GM13977 (cell line): ENCODE results near the gene C20orf204.

Experiments used
- DNase-seq: peaks from one replicate; pipeline ENCODE4 v3.0.0; 2012; ENCODE audit warnings: low spot score
- in situ Hi-C: fragments of 300-500 bp; cut with MboI; formaldehyde crosslinking; loops from one replicate; pipeline ENCODE4 v1.12.0; 2022; ENCODE audit warnings: low sequenced_read_pairs, low pct_unique_long_range_greater_than_20kb, mixed read lengths, inconsistent platforms; ENCODE audit not compliant: unreplicated experiment
- TF ChIP-seq, protein P1 (sequence below): IDR thresholded peaks from 2 replicates; pipeline ENCODE4 v1.5.1; 2012; ENCODE audit warnings: mild to moderate bottlenecking, control low read depth; ENCODE audit not compliant: insufficient read depth; ENCODE audit errors: extremely low read depth, missing control alignments

C20orf204 gene

DNA sequence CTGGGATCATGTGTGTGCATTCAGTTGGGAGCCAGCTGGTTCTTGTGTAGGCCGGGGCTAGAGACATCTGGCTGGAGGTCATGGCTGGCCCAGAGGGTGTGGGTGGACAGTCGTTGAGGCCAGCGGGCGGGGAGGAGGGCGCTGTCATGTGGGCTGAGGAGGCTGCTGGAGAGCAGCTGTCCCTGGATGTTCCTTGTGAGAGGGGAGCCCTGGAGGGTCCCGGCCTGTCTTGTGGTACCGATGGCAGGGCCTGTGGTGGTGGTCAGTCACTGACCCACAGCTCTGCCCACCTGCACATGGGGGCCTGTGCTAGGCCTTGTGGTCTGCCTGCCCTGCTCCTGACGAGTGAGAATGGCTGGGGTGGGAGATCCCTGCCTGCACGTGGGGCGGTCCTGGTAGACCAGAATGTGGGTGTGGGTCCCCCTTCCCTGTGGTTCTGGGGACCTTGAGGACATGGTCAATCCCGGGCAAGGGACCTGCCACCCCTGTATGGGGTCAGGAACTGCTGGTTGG lies 1.9 kb upstream of the C20orf204 start:
- no peak for DNase-seq
- in situ Hi-C loops, result no loop called here
- TF ChIP-seq, protein P1, sequence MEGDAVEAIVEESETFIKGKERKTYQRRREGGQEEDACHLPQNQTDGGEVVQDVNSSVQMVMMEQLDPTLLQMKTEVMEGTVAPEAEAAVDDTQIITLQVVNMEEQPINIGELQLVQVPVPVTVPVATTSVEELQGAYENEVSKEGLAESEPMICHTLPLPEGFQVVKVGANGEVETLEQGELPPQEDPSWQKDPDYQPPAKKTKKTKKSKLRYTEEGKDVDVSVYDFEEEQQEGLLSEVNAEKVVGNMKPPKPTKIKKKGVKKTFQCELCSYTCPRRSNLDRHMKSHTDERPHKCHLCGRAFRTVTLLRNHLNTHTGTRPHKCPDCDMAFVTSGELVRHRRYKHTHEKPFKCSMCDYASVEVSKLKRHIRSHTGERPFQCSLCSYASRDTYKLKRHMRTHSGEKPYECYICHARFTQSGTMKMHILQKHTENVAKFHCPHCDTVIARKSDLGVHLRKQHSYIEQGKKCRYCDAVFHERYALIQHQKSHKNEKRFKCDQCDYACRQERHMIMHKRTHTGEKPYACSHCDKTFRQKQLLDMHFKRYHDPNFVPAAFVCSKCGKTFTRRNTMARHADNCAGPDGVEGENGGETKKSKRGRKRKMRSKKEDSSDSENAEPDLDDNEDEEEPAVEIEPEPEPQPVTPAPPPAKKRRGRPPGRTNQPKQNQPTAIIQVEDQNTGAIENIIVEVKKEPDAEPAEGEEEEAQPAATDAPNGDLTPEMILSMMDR, result no peak

GRCh38 chr20:64035066-64035932 lies 683 bp upstream of the C20orf204 start:
- in situ Hi-C loops, result no loop called here
- TF ChIP-seq, protein P1, result no peak
- DNase-seq, result peak; percentile 83

DNA sequence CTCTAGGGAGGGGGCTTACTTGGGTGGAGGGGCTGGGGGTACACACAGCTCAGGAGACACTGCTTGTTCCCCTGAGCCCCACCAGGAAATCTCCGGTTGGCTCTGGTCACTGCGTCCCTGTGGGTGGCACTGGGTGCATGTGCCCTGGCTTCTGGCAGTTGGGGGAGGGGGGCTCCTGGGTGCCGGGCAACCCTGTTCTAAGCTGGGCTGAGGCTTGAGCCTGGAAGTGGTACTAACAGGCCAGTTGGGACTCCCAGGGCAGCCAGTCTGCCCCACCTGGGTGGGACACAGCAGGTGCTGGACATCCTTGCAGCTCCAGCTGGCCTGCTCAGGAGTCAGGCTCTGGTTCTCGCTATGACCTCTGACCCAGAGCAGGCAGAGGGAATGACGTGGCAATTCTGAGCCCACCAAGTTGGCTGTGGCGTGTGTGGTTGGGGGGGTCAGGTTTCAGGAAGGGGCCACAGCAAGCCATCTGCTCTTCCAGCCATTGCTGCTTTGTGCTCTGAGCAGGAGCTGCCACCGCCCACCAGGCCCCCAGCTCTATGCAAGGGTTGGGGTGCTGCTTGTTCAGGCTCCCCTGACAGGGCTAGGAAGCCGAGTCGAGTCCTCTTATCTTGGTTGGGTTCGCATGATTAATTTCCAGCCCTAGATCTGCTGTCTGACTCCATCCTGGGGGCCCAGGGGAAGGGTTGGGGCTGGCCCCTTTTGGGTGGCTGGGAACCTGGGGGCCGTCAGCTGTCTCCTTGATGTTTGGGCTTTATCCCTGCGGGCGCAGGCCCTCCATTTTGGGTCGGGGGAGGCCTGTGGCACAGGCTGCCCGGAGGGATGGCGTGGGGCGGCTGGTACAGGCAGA lies 590 bp downstream of the C20orf204 start:
- DNase-seq, result peak; percentile 74
- in situ Hi-C loops, result no loop called here
- TF ChIP-seq, protein P1, result no peak

GRCh38 chr20:64037199-64037497 lies 1.2 kb downstream of the C20orf204 start:
- no peak for DNase-seq
- in situ Hi-C loops, result no loop called here
- TF ChIP-seq, protein P1, result no peak

DNA sequence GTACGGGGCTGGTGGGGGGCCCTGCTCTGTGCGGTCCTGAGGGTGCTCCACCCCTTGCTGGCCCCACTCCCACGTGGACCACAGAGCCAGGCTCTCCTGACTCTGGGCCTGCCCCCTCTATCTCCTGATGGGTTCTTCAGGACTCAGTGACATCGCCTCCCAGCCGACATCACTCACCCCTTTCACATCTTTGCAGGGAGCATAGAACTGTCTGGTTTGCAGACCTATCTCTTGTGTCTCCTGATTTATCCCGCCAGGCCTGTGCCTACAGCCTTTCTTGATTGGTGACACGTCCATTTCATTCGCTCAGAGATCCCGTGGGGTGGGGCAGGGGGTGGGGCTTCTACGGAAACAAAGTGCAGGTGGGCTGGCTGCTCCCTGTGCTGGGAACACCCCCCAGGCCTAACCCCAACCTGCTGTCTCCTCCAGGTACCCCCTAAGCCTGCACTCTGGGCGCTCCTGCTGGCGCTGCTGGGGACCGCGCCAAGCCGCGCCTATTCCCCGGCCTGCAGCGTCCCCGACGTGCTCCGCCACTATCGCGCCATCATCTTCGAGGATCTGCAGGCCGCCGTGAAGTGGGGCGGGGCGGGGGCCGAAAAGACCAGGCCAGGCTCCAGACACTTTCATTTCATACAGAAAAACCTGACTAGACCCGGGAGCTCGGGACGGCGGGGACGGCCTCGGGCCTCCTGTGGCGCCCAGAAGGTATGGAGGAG lies 1.7 kb downstream of the C20orf204 start:
- TF ChIP-seq, protein P1, result peak; percentile 5
- DNase-seq, result peak; percentile 82
- in situ Hi-C loops, result no loop called here

- TF ChIP-seq, protein P1, result peak; percentile 27
- no peak for DNase-seq
- in situ Hi-C loops, result no loop called here
These were observed 2.2 kb downstream of the C20orf204 start for GRCh38 chr20:64038224-64038564.
